Keratinocyte (primary cell): ENCODE measurements around the gene NPIPB6. TPM values are rescaled to one million over a fixed set of nuclear protein-coding genes. Genes with fewer than 3 reads are reported as not detected.
"Not testable (repeated sequence)": the region's sequence is repeated elsewhere in the genome, so short reads cannot be mapped to it uniquely, and the experiment has no call there.

Experiments used
- DNase-seq: peaks from one replicate; pipeline ENCODE4 v3.0.0-alpha.2; 2011; ENCODE audit warnings: low read depth, missing footprints, low spot score
- FAIRE-seq: peaks from 2 replicates; lab custom pipeline; 2011; peaks lifted over from hg19 to GRCh38; lab: Jason Lieb, UNC
- H2AFZ ChIP-seq: 2 replicates; pipeline ENCODE4 v1.6.0; 2012; ENCODE audit warnings: low read length, control low read depth, inconsistent platforms; ENCODE audit not compliant: control insufficient read depth
- H3K27ac ChIP-seq: 2 replicates; pipeline ENCODE4 v1.5.1; 2011; ENCODE audit warnings: low read length; ENCODE audit not compliant: control insufficient read depth, insufficient read depth
- H3K27me3 ChIP-seq: 3 replicates; pipeline ENCODE4 v1.6.0; 2011; ENCODE audit warnings: low read length; ENCODE audit not compliant: control insufficient read depth, insufficient read depth; ENCODE audit errors: extremely low read depth
- H3K36me3 ChIP-seq, 2 experiments: 2 replicates in 1 of 2; 3 replicates in 1 of 2; pipeline ENCODE4 v1.5.1; 2011; ENCODE audit warnings: low read length in 2 of 2, mild to moderate bottlenecking in 1 of 2; ENCODE audit not compliant: control insufficient read depth in 2 of 2, insufficient read depth in 2 of 2; ENCODE audit errors: extremely low read depth in 1 of 2
- H3K4me1 ChIP-seq: 3 replicates; pipeline ENCODE4 v1.5.1; 2011; ENCODE audit warnings: low read length; ENCODE audit not compliant: control insufficient read depth, insufficient read depth; ENCODE audit errors: extremely low read depth
- H3K4me2 ChIP-seq: 3 replicates; pipeline ENCODE4 v1.6.0; 2011; ENCODE audit warnings: low read depth, low read length; ENCODE audit not compliant: control insufficient read depth, insufficient read depth; ENCODE audit errors: extremely low read depth
- H3K4me3 ChIP-seq, 3 experiments: fragments of 200-600 bp in 1 of 3; sonication (generic) in 1 of 3; 2 replicates in 2 of 3; 3 replicates in 1 of 3; pipeline ENCODE4 v1.5.1; 2011 to 2016; ENCODE audit warnings: low read length in 3 of 3, mild to moderate bottlenecking in 3 of 3, control low read depth in 2 of 3, inconsistent platforms in 1 of 3, low read depth in 1 of 3, mixed read lengths in 1 of 3, mixed run types in 1 of 3, moderate library complexity in 1 of 3; ENCODE audit not compliant: control insufficient read depth in 2 of 3, insufficient read depth in 2 of 3; ENCODE audit errors: extremely low read depth in 1 of 3
- H3K79me2 ChIP-seq: 2 replicates; pipeline ENCODE4 v1.6.0; 2012; ENCODE audit warnings: low read length; ENCODE audit not compliant: control insufficient read depth, insufficient read depth
- H3K9ac ChIP-seq: 3 replicates; pipeline ENCODE4 v1.6.0; 2011; ENCODE audit warnings: low read length; ENCODE audit not compliant: control insufficient read depth, insufficient read depth; ENCODE audit errors: extremely low read depth
- H3K9me1 ChIP-seq: 3 replicates; pipeline ENCODE4 v1.6.0; 2011; ENCODE audit warnings: low read length; ENCODE audit not compliant: control insufficient read depth, insufficient read depth; ENCODE audit errors: extremely low read depth
- H3K9me3 ChIP-seq: 2 replicates; pipeline ENCODE4 v1.5.1; 2012; ENCODE audit warnings: low read depth, low read length; ENCODE audit not compliant: control insufficient read depth
- H4K20me1 ChIP-seq: 3 replicates; pipeline ENCODE4 v1.6.0; 2011; ENCODE audit warnings: low read length; ENCODE audit not compliant: control insufficient read depth, insufficient read depth; ENCODE audit errors: extremely low read depth
- dilution Hi-C: fragments of 300-500 bp; cut with MboI; formaldehyde crosslinking; loops from one replicate; pipeline ENCODE4 v1.7.0; 2020; ENCODE audit warnings: low sequenced_read_pairs; ENCODE audit not compliant: extremely low pct_ligation_motif_present
- polyA minus RNA-seq, 3 experiments: library from RNA; depleted of rRNA, polyadenylated mRNA; stranded (reverse); fragments of >200 nt; gene quantifications; 1 replicate in 1 of 3; 2 replicates in 1 of 3; 3 replicates in 1 of 3; pipeline ENCODE4 v1.2.3, GENCODE V29; 2011
- polyA plus RNA-seq, 5 experiments: library from polyadenylated mRNA; depleted of rRNA in 3 of 5; stranded (reverse) in 3 of 5; stranded (forward) in 1 of 5; unstranded in 1 of 5; fragments of >200 nt; gene quantifications; 1 replicate in 1 of 5; 2 replicates in 3 of 5; 3 replicates in 1 of 5; pipeline versions ENCODE4 v1.2.1 to v1.2.3, GENCODE V29; 2011 to 2012; ENCODE audit warnings: missing spikeins in 2 of 5, low read depth in 1 of 5, low replicate concordance in 1 of 5

NPIPB6 gene
- polyA plus RNA-seq = 0.09 to 0.40 TPM (median 0.38 TPM) in 3 replicates
- polyA plus RNA-seq (2011; ENCODE audit: low read depth) = 1.6 TPM
- 0.09 and 0.13 TPM in 2 replicates for polyA plus RNA-seq (2011; cell fraction: cytosol; rRNA removed)
- polyA plus RNA-seq (2011; cell fraction: nucleus; rRNA removed) = 1.2 and 2.9 TPM in 2 replicates
- 1.6 TPM in 1 of 2 replicates, not detected in the other for polyA plus RNA-seq (2012; ENCODE audit: low replicate concordance)
- 0.26 to 3.5 TPM in 2 of 3 replicates, not detected in the other for polyA minus RNA-seq
- polyA minus RNA-seq (2011; cell fraction: cytosol; rRNA and poly(A)+ RNA removed) = not detected
- 0.74 TPM in 1 of 2 replicates, not detected in the other for polyA minus RNA-seq (2011; cell fraction: nucleus; rRNA and poly(A)+ RNA removed)

GRCh38 chr16:28363408-28363807, at the start of gene NPIPB6:
Gene NPIPB6, minus strand, starts transcription at chr16:28363508. Its CDS starts 686 bp downstream, at chr16:28362822.
- dilution Hi-C loops = not testable (repeated sequence)

GRCh38 chr16:28403220-28404072, 40.1 kb upstream of the NPIPB6 start, which contains the start of gene EIF3CL:
Gene EIF3CL, minus strand, starts transcription at chr16:28403841. Its CDS starts 223 bp downstream, at chr16:28403618.
- peak within 1 kb of the TSS in 2 of 3 experiments; percentile 34 to 45 for H3K4me3 ChIP-seq
- H3K27me3 ChIP-seq, H3K9me3 ChIP-seq, dilution Hi-C loops, H3K4me1 ChIP-seq, DNase-seq, H2AFZ ChIP-seq, H3K9me1 ChIP-seq, H4K20me1 ChIP-seq, H3K4me2 ChIP-seq, H3K36me3 ChIP-seq, H3K79me2 ChIP-seq: not testable (repeated sequence)
- peak; percentile 80 for FAIRE-seq
- H3K9ac ChIP-seq = peak within 1 kb of the TSS; percentile 22
- peak within 1 kb of the TSS; percentile 26 for H3K27ac ChIP-seq

More at GRCh38 chr16:28363408-28363807, at the start of gene NPIPB6:
- H3K27me3 ChIP-seq, H3K27ac ChIP-seq, H4K20me1 ChIP-seq, H3K9ac ChIP-seq, FAIRE-seq, H3K9me3 ChIP-seq, DNase-seq, H3K4me1 ChIP-seq, H2AFZ ChIP-seq, H3K4me2 ChIP-seq, H3K4me3 ChIP-seq, H3K36me3 ChIP-seq, H3K79me2 ChIP-seq, H3K9me1 ChIP-seq: not testable (repeated sequence)

- H3K27ac ChIP-seq, H3K4me2 ChIP-seq, H3K4me3 ChIP-seq, H3K9me3 ChIP-seq, H3K9ac ChIP-seq, H4K20me1 ChIP-seq, DNase-seq, H3K27me3 ChIP-seq, H3K36me3 ChIP-seq, H3K4me1 ChIP-seq, H3K9me1 ChIP-seq, FAIRE-seq, dilution Hi-C loops, H2AFZ ChIP-seq, H3K79me2 ChIP-seq: not testable (repeated sequence)
Observed at GRCh38 chr16:28392054-28392453, 28.7 kb upstream of the NPIPB6 start.

- H4K20me1 ChIP-seq, DNase-seq, H3K4me3 ChIP-seq, FAIRE-seq, H3K27me3 ChIP-seq, H3K4me1 ChIP-seq, H3K27ac ChIP-seq, H3K79me2 ChIP-seq, H3K9me3 ChIP-seq, H3K4me2 ChIP-seq, H3K36me3 ChIP-seq, dilution Hi-C loops, H3K9me1 ChIP-seq, H3K9ac ChIP-seq, H2AFZ ChIP-seq: not testable (repeated sequence)
Observed at GRCh38 chr16:28382177-28382867, 19.0 kb upstream of the NPIPB6 start.
